ENCODE data around the gene MRPL12. TPM values are rescaled to one million over a fixed set of nuclear protein-coding genes. Genes with fewer than 3 reads are reported as not detected.

The MRPL12 gene
- total RNA-seq, 2 donors from 2014 or later: 49.1 to 64.7 TPM

- DNase-seq: no peak
- no peaks in the 10 kb centered on the region for H3K9me3 Mint-ChIP-seq
- ATAC-seq (replicated peaks in 1 of 2): no peak
- no peak overlapping the region for H3K27ac Mint-ChIP-seq
- H3K4me3 Mint-ChIP-seq: no peak overlapping the region
- peaks cover 3% of the 10 kb centered on the region for H3K4me1 Mint-ChIP-seq (ENCODE audit: low read depth)
- peaks cover 0 to 1% of the 10 kb centered on the region in 2 donors for H3K36me3 Mint-ChIP-seq (ENCODE audit: insufficient read depth in 2 of 2)
- peaks cover 12% of the 10 kb centered on the region for H3K27me3 Mint-ChIP-seq (ENCODE audit: low read depth)
These were observed 16.5 kb downstream of the MRPL12 start for GRCh38 chr17:81719410-81720266.

DNA sequence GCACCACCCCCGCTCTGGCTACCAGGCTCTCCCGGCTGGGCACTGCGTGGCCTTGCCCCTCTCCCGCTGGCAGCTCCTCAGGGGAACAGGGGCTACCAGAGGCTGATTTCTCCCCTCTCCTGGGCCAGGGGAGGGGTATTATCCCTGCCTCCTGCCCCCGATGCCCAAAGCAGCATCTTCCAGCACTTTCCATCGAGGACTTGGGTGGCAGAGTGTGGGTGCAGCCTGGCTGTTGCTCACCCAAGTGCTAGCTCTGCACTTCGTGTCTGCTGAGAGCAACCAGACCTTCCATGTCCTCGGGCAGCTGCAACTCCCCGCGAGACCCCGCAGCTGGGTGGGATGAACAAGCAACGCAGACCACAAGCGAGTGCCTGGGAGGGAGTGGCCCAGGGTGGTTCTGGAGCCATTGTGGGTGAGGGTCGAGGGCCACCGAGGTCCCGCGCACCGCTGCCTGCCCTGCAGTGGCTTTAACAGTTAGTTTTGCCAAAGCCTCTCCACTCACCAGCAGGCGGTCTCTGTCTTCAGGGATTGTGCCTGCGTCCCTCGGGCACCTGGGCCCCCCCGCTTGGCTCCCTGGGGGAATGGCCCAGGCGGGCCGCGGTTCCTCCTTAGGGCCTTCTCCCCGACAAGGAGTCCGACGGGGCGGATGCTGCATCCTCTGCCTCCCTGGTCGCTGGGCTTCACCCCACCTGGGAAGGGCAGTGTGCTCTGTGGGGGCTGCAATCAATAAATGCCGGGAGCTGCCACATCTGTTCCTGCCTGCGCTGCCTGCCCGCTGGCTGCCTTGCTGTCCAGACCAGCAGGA is 17.3 kb downstream of the MRPL12 start:
- H3K4me3 Mint-ChIP-seq: no peak overlapping the region
- peaks cover 12% of the 10 kb centered on the region for H3K27me3 Mint-ChIP-seq (ENCODE audit: low read depth)
- H3K4me1 Mint-ChIP-seq (ENCODE audit: low read depth): peaks cover 3% of the 10 kb centered on the region
- H3K9me3 Mint-ChIP-seq: no peaks in the 10 kb centered on the region
- H3K27ac Mint-ChIP-seq: no peak overlapping the region
- DNase-seq (no peak), ATAC-seq (replicated peaks in 1 of 2) (no peak)
- H3K36me3 Mint-ChIP-seq (ENCODE audit: insufficient read depth in 2 of 2): peaks cover 0 to 1% of the 10 kb centered on the region in 2 donors

GRCh38 chr17:81722184-81723120 is 19.3 kb downstream of the MRPL12 start:
- ATAC-seq (replicated peaks in 1 of 2): no peak
- H3K4me3 Mint-ChIP-seq: no peak overlapping the region
- no peak overlapping the region for H3K27ac Mint-ChIP-seq
- H3K36me3 Mint-ChIP-seq (ENCODE audit: insufficient read depth in 2 of 2): peaks cover 0 to 1% of the 10 kb centered on the region in 2 donors
- H3K9me3 Mint-ChIP-seq: no peaks in the 10 kb centered on the region
- peaks cover 12% of the 10 kb centered on the region for H3K27me3 Mint-ChIP-seq (ENCODE audit: low read depth)
- H3K4me1 Mint-ChIP-seq (ENCODE audit: low read depth): peaks cover 3% of the 10 kb centered on the region
- DNase-seq: no peak

DNA sequence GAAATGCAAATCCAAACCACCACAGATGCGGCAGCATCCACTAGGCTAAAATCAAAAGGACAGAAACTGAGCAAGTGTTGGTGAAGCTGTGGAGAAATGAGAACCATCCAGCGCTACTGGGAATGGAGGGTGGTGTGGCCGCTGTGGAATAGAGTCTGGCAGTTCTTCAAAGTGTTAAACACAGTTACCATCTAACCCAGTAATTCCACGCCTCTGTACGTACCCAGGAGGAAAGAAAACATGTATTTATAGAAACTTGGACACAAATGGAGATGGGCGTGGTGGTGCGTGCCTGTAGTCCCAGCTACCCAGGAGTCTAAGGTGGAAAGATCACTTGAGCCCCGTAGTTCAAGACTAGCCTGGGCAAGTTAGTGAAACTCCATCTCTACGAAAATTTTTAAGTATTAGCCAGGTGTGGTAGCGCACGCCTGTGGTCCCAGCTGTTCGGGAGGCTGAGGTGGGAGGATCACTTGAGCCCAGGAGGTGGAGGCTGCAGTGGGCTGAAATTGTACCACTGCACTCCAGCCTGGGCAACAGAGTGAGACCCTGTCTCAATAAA is 20.6 kb downstream of the MRPL12 start:
- Mint-ChIP-seq H3K9me3 (no peaks in the 10 kb centered on the region), H3K27ac (no peak overlapping the region), H3K36me3 (ENCODE audit: insufficient read depth in 2 of 2) (peaks cover 0 to 1% of the 10 kb centered on the region in 2 donors), H3K4me1 (ENCODE audit: low read depth) (peaks cover 3% of the 10 kb centered on the region), H3K4me3 (no peak overlapping the region), H3K27me3 (ENCODE audit: low read depth) (peaks cover 12% of the 10 kb centered on the region)
- DNase-seq (no peak), ATAC-seq (replicated peaks in 1 of 2) (no peak)

- Mint-ChIP-seq H3K27me3 (ENCODE audit: low read depth) (peaks cover 18% of the 10 kb centered on the region), H3K27ac (no peak overlapping the region), H3K36me3 (ENCODE audit: insufficient read depth in 2 of 2) (peaks cover 0 to under 1% of the 10 kb centered on the region in 2 donors), H3K4me1 (ENCODE audit: low read depth) (peaks cover 3% of the 10 kb centered on the region), H3K4me3 (no peak overlapping the region), H3K9me3 (no peaks in the 10 kb centered on the region)
- ATAC-seq (replicated peaks in 1 of 2): no peak
- no peak for DNase-seq
These were observed 22.3 kb downstream of the MRPL12 start for GRCh38 chr17:81725439-81725838.

- Mint-ChIP-seq H3K27me3 (ENCODE audit: low read depth) (peaks cover 24% of the 10 kb centered on the region), H3K4me3 (no peak overlapping the region)
These were observed 22.8 kb downstream of the MRPL12 start for GRCh38 chr17:81726004-81726403.

DNA sequence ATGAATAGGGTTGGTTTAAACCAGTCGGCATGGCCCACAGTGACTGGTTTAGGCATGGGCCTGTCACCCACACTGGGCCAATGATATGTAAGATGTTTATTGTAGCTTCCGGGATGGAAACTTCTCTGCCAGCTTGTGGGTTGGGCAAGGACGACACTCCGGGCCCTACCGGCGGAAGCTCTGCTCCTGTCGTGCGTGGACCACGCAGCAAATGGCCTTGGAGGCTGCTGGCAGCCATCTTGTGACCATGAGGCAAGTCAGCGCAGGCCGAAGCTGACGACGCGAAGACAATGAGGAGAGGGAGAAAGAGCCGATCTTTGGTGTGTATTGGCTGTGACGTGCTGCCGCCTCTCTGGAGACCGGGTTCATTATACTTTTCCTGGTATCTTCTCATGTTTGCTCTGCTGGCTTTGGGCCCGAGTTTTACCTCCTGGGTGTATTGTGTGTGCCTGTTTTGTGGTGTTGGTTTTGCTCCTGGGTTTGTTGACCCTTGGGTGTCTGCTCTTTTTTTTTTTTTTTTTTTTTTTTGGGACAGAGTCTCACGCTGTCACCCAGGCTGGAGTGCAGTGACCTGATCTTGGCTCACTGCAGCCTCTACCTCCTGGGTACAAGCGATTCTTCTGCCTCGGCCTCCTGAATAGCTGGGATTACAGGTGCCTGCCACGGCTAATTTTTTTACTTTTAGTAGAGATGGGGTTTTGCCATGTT is 24.3 kb downstream of the MRPL12 start:
- H3K4me3 Mint-ChIP-seq: no peak overlapping the region
- no peaks in the 10 kb centered on the region for H3K9me3 Mint-ChIP-seq
- no peak overlapping the region for H3K27ac Mint-ChIP-seq
- DNase-seq (no peak), ATAC-seq (replicated peaks in 1 of 2) (no peak)
- H3K4me1 Mint-ChIP-seq (ENCODE audit: low read depth): peaks cover 3% of the 10 kb centered on the region
- H3K36me3 Mint-ChIP-seq (ENCODE audit: insufficient read depth in 2 of 2): no peaks in the 10 kb centered on the region
- H3K27me3 Mint-ChIP-seq (ENCODE audit: low read depth): peaks cover 30% of the 10 kb centered on the region

More at GRCh38 chr17:81726004-81726403, 22.8 kb downstream of the MRPL12 start:
- Mint-ChIP-seq H3K27ac (no peak overlapping the region), H3K4me1 (ENCODE audit: low read depth) (peaks cover 3% of the 10 kb centered on the region), H3K36me3 (ENCODE audit: insufficient read depth in 2 of 2) (no peaks in the 10 kb centered on the region), H3K9me3 (no peaks in the 10 kb centered on the region)
- DNase-seq (no peak), ATAC-seq (replicated peaks in 1 of 2) (no peak)

DNA sequence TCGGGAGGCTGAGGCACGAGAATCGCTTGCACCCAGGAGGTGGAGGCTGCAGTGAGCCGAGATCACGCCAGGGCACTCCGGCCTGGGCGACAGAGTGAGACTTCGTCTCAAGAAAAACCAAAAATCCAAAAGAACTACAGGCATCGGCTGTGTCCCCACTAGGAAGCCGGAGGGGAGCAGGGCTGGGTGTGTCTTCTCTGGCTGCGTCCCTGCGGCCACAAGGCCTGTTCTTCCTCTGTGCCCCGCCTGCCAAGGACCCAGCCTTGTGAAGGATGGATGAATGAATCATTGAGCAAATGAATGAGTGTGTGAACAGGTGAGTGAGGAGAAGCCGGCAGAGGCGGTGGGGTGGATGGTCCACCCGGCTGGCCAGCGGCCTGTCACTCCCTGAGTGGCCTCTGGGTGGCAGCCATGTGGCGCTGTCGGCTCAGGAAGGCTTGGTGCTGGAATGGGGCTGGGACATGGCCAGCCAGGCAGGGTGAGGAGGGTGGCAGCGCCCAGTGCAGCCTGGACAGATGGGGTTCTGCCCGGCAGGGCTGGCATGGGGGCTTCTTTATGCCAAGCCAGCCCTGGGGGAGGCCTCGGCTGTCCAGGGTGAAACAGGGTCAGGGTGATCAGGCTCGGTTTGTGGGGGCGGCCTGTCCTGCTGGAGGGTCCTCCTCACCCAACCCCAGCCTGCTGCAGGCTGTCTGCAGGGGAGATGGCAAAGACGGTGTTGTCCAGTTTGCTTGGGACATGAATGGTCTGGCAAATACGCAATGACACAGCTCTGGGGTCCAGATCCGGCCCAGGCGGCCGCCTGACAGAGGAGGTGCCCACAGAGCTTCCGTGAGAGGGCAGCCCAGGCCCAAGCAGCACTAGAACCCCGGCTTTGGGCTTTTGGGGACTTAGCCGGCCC is 30.6 kb downstream of the MRPL12 start:
- no peaks in the 10 kb centered on the region for H3K36me3 Mint-ChIP-seq (ENCODE audit: insufficient read depth in 2 of 2)
- no peak overlapping the region for H3K27ac Mint-ChIP-seq
- peak; percentile 89 to 95 for ATAC-seq (replicated peaks in 1 of 2)
- DNase-seq: peak; percentile 80 to 82
- peaks cover 38% of the 10 kb centered on the region for H3K27me3 Mint-ChIP-seq (ENCODE audit: low read depth)
- H3K9me3 Mint-ChIP-seq: no peaks in the 10 kb centered on the region
- peak overlapping the region in 1 of 2 donors; percentile 24 for H3K4me3 Mint-ChIP-seq
- peaks cover 14% of the 10 kb centered on the region for H3K4me1 Mint-ChIP-seq (ENCODE audit: low read depth)

DNA sequence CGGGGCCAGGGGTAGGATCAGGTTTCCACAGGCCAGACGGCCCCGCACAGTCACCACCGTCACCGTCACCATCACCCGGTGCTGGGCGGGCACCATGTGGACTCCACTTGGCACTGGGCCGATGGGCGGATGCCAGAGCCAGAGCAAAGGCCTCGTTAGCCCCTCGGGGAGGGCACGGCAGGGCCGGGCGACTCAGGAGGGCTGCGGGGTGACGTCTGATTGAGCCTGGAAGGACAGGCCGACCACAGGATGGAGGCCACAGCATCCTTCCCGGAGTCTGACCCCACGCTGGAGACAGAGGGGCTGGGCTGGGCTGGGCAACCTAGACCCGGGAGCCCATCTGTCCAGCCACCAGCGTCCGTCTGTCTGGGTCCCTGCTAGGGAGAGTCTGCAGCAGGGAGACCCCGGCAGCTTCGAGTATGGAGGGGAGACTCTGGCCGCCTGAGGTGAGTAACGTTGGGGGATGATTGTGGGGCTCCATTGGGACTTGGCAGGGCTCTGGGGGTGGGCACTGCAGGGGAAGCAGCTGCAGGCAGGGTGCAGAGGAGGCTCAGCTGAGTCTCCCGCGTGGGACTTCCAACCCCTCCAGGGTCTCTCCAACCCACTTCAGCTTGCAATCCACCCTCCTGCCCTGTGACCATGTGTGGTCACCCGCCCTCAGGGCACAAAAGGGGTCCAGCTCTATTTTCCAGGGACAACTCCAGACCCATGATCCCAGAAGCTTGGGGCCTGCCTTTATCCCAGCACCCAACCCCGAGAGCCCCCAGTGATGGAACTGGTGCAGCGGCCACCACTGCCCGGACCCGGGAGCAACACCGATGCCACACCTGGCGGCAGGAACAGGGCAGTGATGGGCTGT is 31.5 kb downstream of the MRPL12 start:
- no peaks in the 10 kb centered on the region for H3K9me3 Mint-ChIP-seq
- H3K4me3 Mint-ChIP-seq: no peak overlapping the region
- H3K4me1 Mint-ChIP-seq (ENCODE audit: low read depth): peaks cover 14% of the 10 kb centered on the region
- H3K27ac Mint-ChIP-seq: no peak overlapping the region
- DNase-seq (no peak), ATAC-seq (replicated peaks in 1 of 2) (no peak)
- no peaks in the 10 kb centered on the region for H3K36me3 Mint-ChIP-seq (ENCODE audit: insufficient read depth in 2 of 2)
- peaks cover 38% of the 10 kb centered on the region for H3K27me3 Mint-ChIP-seq (ENCODE audit: low read depth)

- ATAC-seq (replicated peaks in 1 of 2): peak; percentile 10 to 30
- Mint-ChIP-seq H3K9me3 (no peaks in the 10 kb centered on the region), H3K36me3 (ENCODE audit: insufficient read depth in 2 of 2) (no peaks in the 10 kb centered on the region), H3K27me3 (ENCODE audit: low read depth) (peaks cover 31% of the 10 kb centered on the region), H3K27ac (no peak overlapping the region), H3K4me3 (peak overlapping the region; percentile 63 to 71), H3K4me1 (ENCODE audit: low read depth) (peaks cover 14% of the 10 kb centered on the region)
- DNase-seq: no peak
These were observed 32.3 kb downstream of the MRPL12 start for GRCh38 chr17:81735264-81736102.
